Tibial nerve (tissue), 3 donors: ENCODE results near the gene PTCHD1.

Experiments
- POLR2A ChIP-seq, 2 donors: fragments of 450-650 bp; IDR thresholded peaks; one replicate each; pipeline ENCODE4 v1.6.1; 2017; ENCODE audit warnings: antibody characterized with exemption in 2 of 2, mild to moderate bottlenecking in 2 of 2, moderate library complexity in 2 of 2
- TF ChIP-seq, protein P1 (sequence below), 5 experiments: fragments of 200-600 bp in 3 of 5; fragments of 450-650 bp in 2 of 5; sonication (generic) in 3 of 5; IDR thresholded peaks; one replicate each; pipeline ENCODE4 v1.5.1; 2016 to 2019; ENCODE audit warnings: antibody characterized with exemption in 5 of 5, mild to moderate bottlenecking in 3 of 5, moderate library complexity in 2 of 5

- no peak for TF ChIP-seq POLR2A (IDR thresholded peaks at IDR 0.05)
- TF ChIP-seq, protein P1, sequence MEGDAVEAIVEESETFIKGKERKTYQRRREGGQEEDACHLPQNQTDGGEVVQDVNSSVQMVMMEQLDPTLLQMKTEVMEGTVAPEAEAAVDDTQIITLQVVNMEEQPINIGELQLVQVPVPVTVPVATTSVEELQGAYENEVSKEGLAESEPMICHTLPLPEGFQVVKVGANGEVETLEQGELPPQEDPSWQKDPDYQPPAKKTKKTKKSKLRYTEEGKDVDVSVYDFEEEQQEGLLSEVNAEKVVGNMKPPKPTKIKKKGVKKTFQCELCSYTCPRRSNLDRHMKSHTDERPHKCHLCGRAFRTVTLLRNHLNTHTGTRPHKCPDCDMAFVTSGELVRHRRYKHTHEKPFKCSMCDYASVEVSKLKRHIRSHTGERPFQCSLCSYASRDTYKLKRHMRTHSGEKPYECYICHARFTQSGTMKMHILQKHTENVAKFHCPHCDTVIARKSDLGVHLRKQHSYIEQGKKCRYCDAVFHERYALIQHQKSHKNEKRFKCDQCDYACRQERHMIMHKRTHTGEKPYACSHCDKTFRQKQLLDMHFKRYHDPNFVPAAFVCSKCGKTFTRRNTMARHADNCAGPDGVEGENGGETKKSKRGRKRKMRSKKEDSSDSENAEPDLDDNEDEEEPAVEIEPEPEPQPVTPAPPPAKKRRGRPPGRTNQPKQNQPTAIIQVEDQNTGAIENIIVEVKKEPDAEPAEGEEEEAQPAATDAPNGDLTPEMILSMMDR (IDR thresholded peaks at IDR 0.05): no peak
Observed at GRCh38 chrX:23338334-23338733, 3.7 kb downstream of the PTCHD1 start.
